Right hindlimb (tissue), 1 donor: Measurements from ENCODE around the gene ASGR1.
A peak's percentile ranks its signal among the peaks of the same experiment; 100 is the strongest.
"Not testable (repeated sequence)": the region's sequence is repeated elsewhere in the genome, so short reads cannot be mapped to it uniquely, and the experiment has no call there.

ENCODE experiments used
- DNase-seq: peaks from one replicate; pipeline ENCODE4 v3.0.0-alpha.2; 2018

Gene ASGR1

DNA sequence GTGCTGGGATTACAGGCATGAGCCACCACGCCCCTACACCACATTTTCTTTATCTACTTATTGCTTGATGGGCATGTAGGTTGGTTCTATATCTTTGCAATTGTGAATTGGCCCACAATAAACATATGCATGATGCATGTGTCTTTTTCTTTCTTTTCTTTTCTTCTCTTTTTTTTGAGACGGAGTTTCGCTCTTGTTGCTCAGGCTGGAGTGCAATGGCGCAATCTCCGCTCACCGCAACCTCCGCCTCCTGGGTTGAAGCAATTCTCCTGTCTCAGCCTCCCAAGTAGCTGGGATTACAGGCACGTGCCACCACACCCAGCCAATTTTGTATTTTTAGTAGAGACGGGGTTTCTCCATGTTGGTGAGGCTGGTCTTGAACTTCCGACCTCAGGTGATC is 20.7 kb downstream of the ASGR1 start:
- DNase-seq = not testable (repeated sequence)

GRCh38 chr17:7156342-7156940 is 22.7 kb downstream of the ASGR1 start:
- DNase-seq = no peak

GRCh38 chr17:7147772-7148171 is 31.4 kb downstream of the ASGR1 start:
- DNase-seq = no peak

GRCh38 chr17:7146115-7146514 is 33.1 kb downstream of the ASGR1 start:
- DNase-seq = no peak

GRCh38 chr17:7144213-7144612 is 35.0 kb downstream of the ASGR1 start:
- DNase-seq = no peak

- no peak for DNase-seq
These were observed 37.3 kb downstream of the ASGR1 start for GRCh38 chr17:7141824-7142223.

DNA sequence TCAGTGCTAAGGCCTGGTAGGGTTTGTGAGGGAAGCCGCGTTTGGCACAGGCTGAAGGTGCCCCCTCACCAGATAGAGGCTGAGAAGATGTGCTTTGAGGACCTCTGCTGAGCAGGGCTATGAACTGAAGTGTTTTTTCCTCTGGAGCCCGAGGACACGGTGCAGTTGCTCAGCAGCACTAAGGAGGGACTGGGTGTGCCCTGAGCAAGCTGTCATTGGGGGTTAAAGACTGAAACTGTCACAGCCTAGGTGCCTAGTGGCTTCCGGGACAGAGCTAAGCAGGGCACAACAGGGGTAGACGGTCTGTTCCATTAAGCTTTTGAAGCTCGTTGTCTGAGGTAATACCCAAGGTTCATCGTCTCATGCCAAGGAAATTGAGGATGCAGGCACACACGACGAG is 39.8 kb downstream of the ASGR1 start:
- no peak for DNase-seq

- DNase-seq = no peak
These were observed 40.3 kb downstream of the ASGR1 start for GRCh38 chr17:7138800-7139381.

DNA sequence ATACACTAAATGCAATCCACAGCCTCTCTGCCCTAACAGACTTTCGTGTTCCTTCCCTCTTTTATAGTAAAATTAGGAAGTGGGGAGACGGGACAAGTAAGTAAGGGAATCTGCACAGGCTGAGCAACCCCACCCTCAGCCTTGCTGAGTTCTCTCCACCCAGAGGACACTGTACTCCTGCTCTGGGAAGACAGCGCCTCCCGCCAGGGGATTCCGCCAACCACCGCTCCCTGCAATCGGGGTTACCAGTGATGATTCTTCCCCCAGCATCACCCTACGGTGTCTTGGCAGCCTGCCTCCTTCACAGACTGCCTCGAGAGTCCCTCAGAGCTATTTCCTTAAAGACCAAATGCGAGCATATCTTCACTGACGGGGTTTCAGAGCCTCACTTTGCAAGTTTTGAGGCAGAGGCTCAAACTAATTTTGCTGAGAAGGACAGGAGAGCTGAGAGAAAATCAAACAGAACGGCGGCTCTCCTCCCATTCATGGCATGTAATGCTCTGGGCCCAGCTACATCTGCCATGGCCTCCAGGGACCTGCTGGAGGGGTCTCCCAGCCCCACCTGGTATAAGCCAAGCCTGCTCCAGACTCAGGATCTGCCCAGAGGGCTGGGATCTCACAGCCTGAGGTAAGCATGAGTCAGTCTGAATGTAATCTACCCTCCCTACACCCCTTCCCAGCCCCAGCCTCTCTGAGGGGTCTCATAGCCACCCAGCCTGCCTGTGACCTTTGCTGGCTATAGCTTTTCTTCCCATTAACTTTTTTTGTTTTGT is 41.8 kb downstream of the ASGR1 start:
- DNase-seq = no peak

DNA sequence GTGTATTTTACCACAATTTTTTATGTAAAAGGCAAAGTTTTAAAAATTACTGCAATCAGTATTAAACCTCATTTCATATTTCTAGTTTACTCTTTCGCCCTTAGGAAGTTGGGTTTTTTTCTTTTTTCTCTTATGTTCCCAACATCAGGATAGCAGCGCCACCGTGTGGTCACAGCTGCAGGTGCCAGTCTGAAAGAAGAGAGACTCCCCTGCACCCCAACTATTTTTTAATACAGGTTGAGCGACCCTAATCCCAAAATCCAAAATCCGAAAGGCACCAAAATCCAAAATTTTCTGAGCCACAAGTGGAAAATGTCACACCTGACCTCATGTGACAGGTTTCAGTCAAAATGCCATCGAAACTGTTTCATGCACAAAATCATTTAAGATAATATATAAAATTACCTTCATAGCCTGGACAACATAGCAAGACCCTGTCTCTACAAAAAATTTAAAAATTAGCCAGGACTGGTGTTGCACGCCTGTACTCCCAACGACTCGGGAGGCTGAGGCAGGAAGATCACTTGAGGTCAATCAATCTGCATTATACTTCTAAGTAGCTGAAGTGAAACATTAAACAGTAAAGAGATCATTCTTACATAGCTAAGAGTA is 42.8 kb downstream of the ASGR1 start:
- peak; percentile 67 for DNase-seq

DNA sequence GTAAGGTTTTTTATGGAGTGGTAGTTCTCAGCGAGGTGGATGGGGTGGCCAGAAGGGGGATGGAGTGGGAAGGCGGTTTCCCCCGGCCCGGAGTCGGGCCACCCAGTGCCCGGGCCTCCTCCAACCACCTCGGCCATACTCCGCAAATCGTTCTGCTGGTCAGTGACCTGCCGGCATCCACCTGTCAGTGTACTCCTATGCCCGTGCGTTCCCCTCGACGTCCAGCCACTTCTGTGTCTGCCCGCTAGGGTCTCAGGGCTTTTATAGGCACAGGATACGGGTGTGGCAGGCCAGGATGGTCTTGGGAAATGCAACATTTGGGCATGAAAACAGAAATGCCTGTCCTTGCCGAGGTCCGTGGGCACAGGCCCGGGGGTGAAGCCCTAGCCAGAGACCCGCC is 45.3 kb downstream of the ASGR1 start:
- DNase-seq = no peak

GRCh38 chr17:7133424-7133823 is 45.7 kb downstream of the ASGR1 start:
- no peak for DNase-seq

DNA sequence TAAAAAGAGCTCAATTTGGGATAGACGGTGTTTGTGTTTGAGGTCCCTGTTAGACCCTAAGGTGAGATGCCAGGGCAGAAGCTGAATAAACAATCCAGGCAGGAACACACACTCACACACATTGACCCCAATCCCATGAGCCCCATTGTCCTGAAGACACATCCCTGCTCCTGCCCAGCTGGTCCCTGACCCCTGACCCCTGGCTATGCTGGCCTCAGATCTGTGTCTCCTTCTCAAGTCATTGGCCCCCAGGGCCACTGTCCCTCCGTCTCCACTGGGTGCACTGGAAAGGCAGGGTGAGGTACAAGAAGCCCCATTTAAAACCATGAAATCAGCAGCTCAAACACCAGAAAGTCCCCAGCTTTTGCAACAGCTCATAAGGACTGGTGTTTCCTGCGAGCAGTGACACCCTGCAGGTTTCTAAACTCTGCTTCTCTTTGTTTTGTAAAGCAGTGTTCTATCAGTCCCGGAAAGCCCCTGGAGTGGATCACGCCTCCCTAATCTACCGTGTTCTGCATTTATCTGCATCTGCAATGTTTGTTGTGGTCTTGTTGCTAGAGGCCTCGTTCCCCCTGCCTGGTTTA is 46.6 kb downstream of the ASGR1 start:
- DNase-seq = no peak

DNA sequence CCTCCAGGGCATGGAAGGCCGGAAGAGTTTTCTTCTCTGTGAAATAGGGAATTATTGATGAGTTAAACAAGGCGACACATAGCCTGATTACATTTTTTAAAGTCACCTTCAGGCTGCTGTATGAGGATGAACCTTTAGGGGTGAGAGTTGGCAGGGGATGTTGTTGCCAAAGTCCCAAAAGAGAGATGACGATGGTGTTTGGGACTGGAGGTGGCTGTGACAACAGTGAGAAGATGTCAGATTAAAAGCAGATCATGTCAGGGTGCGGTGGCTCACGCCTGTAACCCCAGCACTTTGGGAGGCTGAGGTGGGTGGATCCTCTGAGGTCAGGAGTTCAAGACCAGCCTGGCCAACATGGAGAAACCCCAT is 47.8 kb downstream of the ASGR1 start:
- DNase-seq = no peak

GRCh38 chr17:7130621-7131422 is 48.3 kb downstream of the ASGR1 start:
- DNase-seq = no peak

GRCh38 chr17:7129311-7129710 is 49.9 kb downstream of the ASGR1 start:
- DNase-seq = no peak

GRCh38 chr17:7128160-7128559 is 51.0 kb downstream of the ASGR1 start:
- DNase-seq = no peak

GRCh38 chr17:7127501-7127900 is 51.7 kb downstream of the ASGR1 start:
- DNase-seq = not testable (repeated sequence)

DNA sequence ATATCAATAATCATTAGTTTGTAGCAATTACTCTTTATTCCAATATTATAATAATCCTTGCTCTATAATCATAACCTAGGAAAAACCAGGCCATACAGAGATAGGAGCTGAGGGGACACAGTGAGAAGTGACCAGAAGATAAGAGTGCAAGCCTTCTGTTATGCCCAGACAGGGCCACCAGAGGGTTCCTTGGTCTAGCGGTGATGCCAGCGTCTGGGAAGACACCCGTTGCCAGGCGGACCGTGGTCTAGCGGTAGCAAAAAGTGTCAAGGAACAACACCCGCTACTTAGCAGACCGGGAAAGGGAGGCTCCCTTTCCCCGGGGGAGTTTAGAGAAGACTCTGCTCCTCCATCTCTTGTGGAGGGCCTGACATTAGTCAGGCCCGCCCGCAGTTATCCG is 52.8 kb downstream of the ASGR1 start:
- DNase-seq = not testable (repeated sequence)

- DNase-seq = no peak
These were observed 54.2 kb downstream of the ASGR1 start for GRCh38 chr17:7124923-7125322.

DNA sequence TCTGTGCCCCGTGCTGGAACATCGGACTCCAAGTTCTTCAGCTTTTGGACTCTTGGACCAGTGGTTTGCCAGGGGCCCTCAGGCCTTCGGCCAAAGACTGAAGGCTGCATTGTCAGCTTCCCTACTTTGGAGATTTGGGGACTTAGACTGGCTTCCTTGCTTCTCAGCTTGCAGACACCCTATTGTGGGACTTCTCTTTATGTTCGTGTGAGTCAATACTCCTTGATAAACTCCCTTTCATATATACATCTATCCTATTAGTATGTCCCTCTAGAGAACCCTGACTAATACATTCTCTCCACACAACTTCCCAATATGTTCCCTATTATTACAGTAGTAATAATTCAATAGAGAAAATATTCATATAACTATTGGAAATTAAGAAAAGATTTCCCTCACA is 55.3 kb downstream of the ASGR1 start:
- no peak for DNase-seq
